Measurements from ENCODE around the gene PCDHB12. TPM values are rescaled to one million over a fixed set of nuclear protein-coding genes. Genes with fewer than 3 reads are reported as not detected.
A peak's percentile ranks its signal among the peaks of the same experiment; 100 is the strongest.
"Not testable (repeated sequence)": the region's sequence is repeated elsewhere in the genome, so short reads cannot be mapped to it uniquely, and the experiment has no call there.

Gene PCDHB12
- 1 to 10 TPM in 1 of 4 donors, under 1 TPM in 3; 0.35 to 4.1 (median 0.88) TPM for total RNA-seq

- DNase-seq, result no peak
- H3K9me3 ChIP-seq, result peaks cover 0 to 16% (median 0%) of the 10 kb centered on the region in 4 donors
- H3K4me3 ChIP-seq, result no peak within 1 kb of the TSS
These were observed at the start of gene PCDHB12 for GRCh38 chr5:141208478-141208877. PCDHB12 (plus strand) TSS chr5:141208719; CDS start chr5:141208908, 189 bp downstream.

GRCh38 chr5:141172381-141173204 is 35.9 kb upstream of the PCDHB12 start, which contains the start of gene PCDHB7:
PCDHB7 (plus strand) TSS chr5:141172644; CDS start chr5:141172836, 192 bp downstream.
- DNase-seq, result no peak

More at GRCh38 chr5:141208478-141208877, at the start of gene PCDHB12:
- H3K4me1 ChIP-seq, result no peaks in the 10 kb centered on the region
- no peak for TF ChIP-seq POLR2A (IDR thresholded peaks at IDR 0.05)
- H3K27me3 ChIP-seq, result no peaks in the 10 kb centered on the region
- H3K36me3 ChIP-seq, result no peaks in the 10 kb centered on the region
- H3K27ac ChIP-seq, result no peak within 1 kb of the TSS

GRCh38 chr5:141174291-141175104 is 34.0 kb upstream of the PCDHB12 start:
- H3K9me3 ChIP-seq, result peaks cover 0 to 27% (median 6%) of the 10 kb centered on the region in 4 donors

More at GRCh38 chr5:141172381-141173204, 35.9 kb upstream of the PCDHB12 start, which contains the start of gene PCDHB7:
- Histone ChIP-seq H3K9me3 (peaks cover 0 to 16% (median 3%) of the 10 kb centered on the region in 4 donors), H3K4me3 (no peak within 1 kb of the TSS), H3K27ac (no peak within 1 kb of the TSS), H3K4me1 (no peaks in the 10 kb centered on the region), H3K27me3 (no peaks in the 10 kb centered on the region), H3K36me3 (no peaks in the 10 kb centered on the region)
- TF ChIP-seq POLR2A (IDR thresholded peaks at IDR 0.05), result no peak
- TF ChIP-seq CTCF (IDR thresholded peaks at IDR 0.05), result peak in 2 of 6 experiments; percentile 12 to 17

GRCh38 chr5:141175933-141176332 is 32.6 kb upstream of the PCDHB12 start:
- H3K27me3 ChIP-seq, result no peaks in the 10 kb centered on the region

More at GRCh38 chr5:141174291-141175104, 34.0 kb upstream of the PCDHB12 start:
- not testable (repeated sequence) for DNase-seq, H3K4me3 ChIP-seq, H3K36me3 ChIP-seq, H3K4me1 ChIP-seq, H3K27me3 ChIP-seq, H3K27ac ChIP-seq

GRCh38 chr5:141177577-141178191 is 30.8 kb upstream of the PCDHB12 start, which contains the start of gene PCDHB8:
PCDHB8 (plus strand) TSS chr5:141177790; CDS start chr5:141178035, 245 bp downstream.
- not testable (repeated sequence) for H3K36me3 ChIP-seq, H3K27ac ChIP-seq, H3K4me1 ChIP-seq, H3K4me3 ChIP-seq, H3K27me3 ChIP-seq, DNase-seq
- peaks cover 0 to 30% (median 6%) of the 10 kb centered on the region in 4 donors for H3K9me3 ChIP-seq

More at GRCh38 chr5:141175933-141176332, 32.6 kb upstream of the PCDHB12 start:
- Histone ChIP-seq H3K27ac (no peak overlapping the region), H3K36me3 (no peaks in the 10 kb centered on the region), H3K9me3 (peaks cover 0 to 30% (median 6%) of the 10 kb centered on the region in 4 donors), H3K4me3 (no peak overlapping the region), H3K4me1 (no peaks in the 10 kb centered on the region)
- no peak for TF ChIP-seq CTCF (IDR thresholded peaks at IDR 0.05)
- no peak for TF ChIP-seq POLR2A (IDR thresholded peaks at IDR 0.05)
- no peak for DNase-seq

GRCh38 chr5:141179371-141179770 is 29.1 kb upstream of the PCDHB12 start:
- H3K27me3 ChIP-seq, result not testable (repeated sequence)
- peaks cover 0 to 31% (median 5%) of the 10 kb centered on the region in 4 donors for H3K9me3 ChIP-seq

GRCh38 chr5:141179876-141180275 is 28.6 kb upstream of the PCDHB12 start:
- not testable (repeated sequence) for DNase-seq, H3K27ac ChIP-seq, H3K36me3 ChIP-seq, H3K4me3 ChIP-seq, H3K27me3 ChIP-seq, H3K4me1 ChIP-seq
- peaks cover 0 to 29% (median 3%) of the 10 kb centered on the region in 4 donors for H3K9me3 ChIP-seq

More at GRCh38 chr5:141179371-141179770, 29.1 kb upstream of the PCDHB12 start:
- not testable (repeated sequence) for H3K27ac ChIP-seq, H3K36me3 ChIP-seq, H3K4me3 ChIP-seq, H3K4me1 ChIP-seq, DNase-seq

All from Peyer's patch (tissue), 4 donors.